MM.1S (cell line): ENCODE results near the gene SULF2.

ENCODE experiments used
- DNase-seq: peaks from one replicate; pipeline ENCODE4 v3.0.0-alpha.2; 2015
- H2AFZ ChIP-seq: fragments of 300-600 bp; sonication (generic); 2 replicates; pipeline ENCODE4 v1.6.0; 2016; ENCODE audit warnings: antibody characterized with exemption, low read length
- H3F3A ChIP-seq: fragments of 300-600 bp; sonication (generic); 2 replicates; pipeline ENCODE4 v1.6.1; 2016; ENCODE audit warnings: mild to moderate bottlenecking, antibody characterized with exemption, low read length, moderate library complexity, mixed read lengths; ENCODE audit not compliant: insufficient read depth
- H3K27ac ChIP-seq: fragments of 300-600 bp; sonication (generic); 2 replicates; pipeline ENCODE4 v1.5.1; 2016; ENCODE audit warnings: mild to moderate bottlenecking, low read length
- H3K27me3 ChIP-seq: fragments of 300-600 bp; sonication (generic); replicated peaks from 2 replicates; pipeline ENCODE4 v1.6.0; 2016; ENCODE audit warnings: low read length; ENCODE audit not compliant: insufficient read depth
- H3K36me3 ChIP-seq: fragments of 300-600 bp; sonication (generic); replicated peaks from 2 replicates; pipeline ENCODE4 v1.6.1; 2016; ENCODE audit warnings: mild to moderate bottlenecking, low read length, mixed read lengths; ENCODE audit not compliant: insufficient read depth
- H3K4me1 ChIP-seq: fragments of 300-600 bp; sonication (generic); 2 replicates; pipeline ENCODE4 v1.6.1; 2016; ENCODE audit warnings: low read length, mixed read lengths
- H3K4me2 ChIP-seq: fragments of 300-600 bp; sonication (generic); 2 replicates; pipeline ENCODE4 v1.6.0; 2016; ENCODE audit warnings: low read depth, low read length
- H3K4me3 ChIP-seq: fragments of 300-600 bp; sonication (generic); 2 replicates; pipeline ENCODE4 v1.5.1; 2016; ENCODE audit warnings: low read length, mixed read lengths
- H3K79me2 ChIP-seq: fragments of 300-600 bp; sonication (generic); 2 replicates; pipeline ENCODE4 v1.6.1; 2016; ENCODE audit warnings: mixed run types, low read length, mixed read lengths
- H3K9ac ChIP-seq: fragments of 300-600 bp; sonication (generic); 2 replicates; pipeline ENCODE4 v1.6.1; 2016; ENCODE audit warnings: low read length, mixed read lengths
- H3K9me2 ChIP-seq: fragments of 300-600 bp; sonication (generic); replicated peaks from 2 replicates; pipeline ENCODE4 v1.6.1; 2016; ENCODE audit warnings: mild to moderate bottlenecking, low read length, mixed read lengths; ENCODE audit not compliant: insufficient read depth
- H3K9me3 ChIP-seq: fragments of 300-600 bp; sonication (generic); replicated peaks from 2 replicates; pipeline ENCODE4 v1.6.1; 2016; ENCODE audit warnings: mild to moderate bottlenecking, low read length, mixed read lengths; ENCODE audit not compliant: insufficient read depth
- H4K20me1 ChIP-seq: fragments of 300-600 bp; sonication (generic); 2 replicates; pipeline ENCODE4 v1.6.1; 2016; ENCODE audit warnings: mild to moderate bottlenecking, low read length, moderate library complexity, mixed read lengths; ENCODE audit not compliant: insufficient read depth
- EZH2 ChIP-seq: fragments of 300-600 bp; sonication (generic); optimal IDR thresholded peaks from 2 replicates; pipeline ENCODE3; 2017; ENCODE audit warnings: low read depth, mild to moderate bottlenecking, antibody characterized with exemption, low read length, mixed read lengths
- EZH2phosphoT487 ChIP-seq: fragments of 300-600 bp; sonication (generic); IDR thresholded peaks from 2 replicates; pipeline ENCODE4 v1.6.1; 2018; ENCODE audit warnings: antibody characterized with exemption, low read length
- TF ChIP-seq, protein P1 (sequence below): fragments of 300-600 bp; sonication (generic); IDR thresholded peaks from 2 replicates; pipeline ENCODE4 v1.5.1; 2016; ENCODE audit warnings: antibody characterized with exemption, low read length, mixed read lengths

Gene SULF2

GRCh38 chr20:47694021-47694818, 91.1 kb downstream of the SULF2 start:
- no peaks in the 10 kb centered on the region; the same call in 1 of the 2 replicates for H3F3A ChIP-seq
- no peak overlapping the region for H3K4me3 ChIP-seq
- no peak for DNase-seq
- H3K9ac ChIP-seq = no peak overlapping the region
- no peaks in the 10 kb centered on the region for H3K9me3 ChIP-seq
- H3K9me2 ChIP-seq = no peaks in the 10 kb centered on the region
- no peaks in the 10 kb centered on the region for H3K27me3 ChIP-seq
- H4K20me1 ChIP-seq = 0 out of 2 replicates have a peak, but pooled peaks cover 2% of the 10 kb centered on the region
- H3K4me1 ChIP-seq = peaks cover 8% of the 10 kb centered on the region
- H3K27ac ChIP-seq = no peak overlapping the region
- no peak overlapping the region for H3K4me2 ChIP-seq
- H3K36me3 ChIP-seq = no peaks in the 10 kb centered on the region
- H2AFZ ChIP-seq = no peak overlapping the region
- TF ChIP-seq EZH2phosphoT487 = no peak
- TF ChIP-seq EZH2 = no peak
- TF ChIP-seq, protein P1, sequence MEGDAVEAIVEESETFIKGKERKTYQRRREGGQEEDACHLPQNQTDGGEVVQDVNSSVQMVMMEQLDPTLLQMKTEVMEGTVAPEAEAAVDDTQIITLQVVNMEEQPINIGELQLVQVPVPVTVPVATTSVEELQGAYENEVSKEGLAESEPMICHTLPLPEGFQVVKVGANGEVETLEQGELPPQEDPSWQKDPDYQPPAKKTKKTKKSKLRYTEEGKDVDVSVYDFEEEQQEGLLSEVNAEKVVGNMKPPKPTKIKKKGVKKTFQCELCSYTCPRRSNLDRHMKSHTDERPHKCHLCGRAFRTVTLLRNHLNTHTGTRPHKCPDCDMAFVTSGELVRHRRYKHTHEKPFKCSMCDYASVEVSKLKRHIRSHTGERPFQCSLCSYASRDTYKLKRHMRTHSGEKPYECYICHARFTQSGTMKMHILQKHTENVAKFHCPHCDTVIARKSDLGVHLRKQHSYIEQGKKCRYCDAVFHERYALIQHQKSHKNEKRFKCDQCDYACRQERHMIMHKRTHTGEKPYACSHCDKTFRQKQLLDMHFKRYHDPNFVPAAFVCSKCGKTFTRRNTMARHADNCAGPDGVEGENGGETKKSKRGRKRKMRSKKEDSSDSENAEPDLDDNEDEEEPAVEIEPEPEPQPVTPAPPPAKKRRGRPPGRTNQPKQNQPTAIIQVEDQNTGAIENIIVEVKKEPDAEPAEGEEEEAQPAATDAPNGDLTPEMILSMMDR = no peak
- peaks cover 48% of the 10 kb centered on the region for H3K79me2 ChIP-seq

- Histone ChIP-seq H3K4me3 (no peak overlapping the region), H3K27ac (no peak overlapping the region), H3F3A (no peaks in the 10 kb centered on the region; the same call in 1 of the 2 replicates), H3K9me2 (no peaks in the 10 kb centered on the region), H3K9me3 (no peaks in the 10 kb centered on the region), H2AFZ (no peak overlapping the region), H3K27me3 (no peaks in the 10 kb centered on the region), H3K4me1 (peaks cover 8% of the 10 kb centered on the region), H4K20me1 (0 out of 2 replicates have a peak, but pooled peaks cover 2% of the 10 kb centered on the region), H3K36me3 (0 out of 2 replicates have a peak, but pooled peaks cover 3% of the 10 kb centered on the region), H3K9ac (no peak overlapping the region), H3K79me2 (peaks cover 40% of the 10 kb centered on the region), H3K4me2 (no peak overlapping the region)
- DNase-seq = no peak
- TF ChIP-seq, protein P1 = no peak
- TF ChIP-seq EZH2 (no peak), EZH2phosphoT487 (no peak)
Observed at GRCh38 chr20:47691625-47692024, 93.7 kb downstream of the SULF2 start.

DNA sequence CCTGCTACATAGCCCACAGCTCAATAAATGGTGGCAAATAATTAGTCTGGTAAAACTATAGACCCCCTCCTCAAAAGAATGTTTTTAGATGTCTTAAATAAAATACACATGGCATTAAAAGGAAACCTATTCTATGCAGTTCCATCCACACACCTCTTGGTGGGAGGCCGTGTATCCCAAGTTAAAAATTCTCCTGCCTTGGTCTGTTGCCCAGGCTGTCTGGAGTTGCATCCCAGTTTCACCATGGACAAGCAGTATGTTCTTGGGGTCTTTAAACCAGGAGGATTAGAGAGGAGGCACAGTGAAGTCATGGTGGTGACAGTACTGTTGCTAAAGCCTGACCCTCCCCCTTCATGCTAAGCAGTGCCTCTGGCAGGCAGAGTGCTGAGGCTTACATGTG, 95.5 kb downstream of the SULF2 start:
- Histone ChIP-seq H3K27me3 (no peaks in the 10 kb centered on the region), H3K4me2 (no peak overlapping the region), H3K4me3 (no peak overlapping the region), H3K27ac (no peak overlapping the region), H3F3A (no peaks in the 10 kb centered on the region), H4K20me1 (0 out of 2 replicates have a peak, but pooled peaks cover 2% of the 10 kb centered on the region), H3K9me3 (no peaks in the 10 kb centered on the region), H3K4me1 (no peaks in the 10 kb centered on the region), H3K9ac (no peak overlapping the region), H3K79me2 (peaks cover 36% of the 10 kb centered on the region), H3K9me2 (no peaks in the 10 kb centered on the region), H3K36me3 (0 out of 2 replicates have a peak, but pooled peaks cover 3% of the 10 kb centered on the region), H2AFZ (no peak overlapping the region)
- TF ChIP-seq, protein P1 = no peak
- no peak for TF ChIP-seq EZH2
- TF ChIP-seq EZH2phosphoT487 = no peak
- no peak for DNase-seq
